ENCODE results near the gene RXRB.

DNA sequence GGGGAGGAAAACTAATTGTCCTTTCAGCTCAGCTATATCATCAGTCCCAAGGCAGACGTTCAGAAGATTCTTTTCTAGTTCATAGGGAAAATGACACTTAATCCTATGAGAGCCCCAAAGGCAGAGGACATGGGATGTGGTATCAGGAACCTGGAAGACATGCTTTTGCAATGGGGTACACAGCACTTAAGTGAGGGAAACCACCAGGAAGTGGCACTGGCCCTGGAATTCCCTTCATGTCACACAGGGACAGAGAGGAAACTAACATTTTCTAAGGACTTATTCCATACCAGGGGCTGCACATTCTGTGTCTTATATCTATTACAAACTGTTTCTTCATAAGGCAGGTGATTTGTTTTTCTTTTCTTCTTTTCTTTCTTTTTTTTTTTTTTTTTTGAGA lies 43.0 kb upstream of the RXRB start:
- no peak for TF ChIP-seq ZNF30 (CRISPR knock-in tag; IDR thresholded peaks at IDR 0.05)
- no peak for TF ChIP-seq CEBPB (IDR thresholded peaks at IDR 0.05; ENCODE audit: borderline replicate concordance, low read depth, low read length)
- no peak for TF ChIP-seq YY1 (IDR thresholded peaks at IDR 0.05; ENCODE audit: insufficient read depth, insufficient replicate concordance, low read depth, low read length)
- TF ChIP-seq, protein P1, sequence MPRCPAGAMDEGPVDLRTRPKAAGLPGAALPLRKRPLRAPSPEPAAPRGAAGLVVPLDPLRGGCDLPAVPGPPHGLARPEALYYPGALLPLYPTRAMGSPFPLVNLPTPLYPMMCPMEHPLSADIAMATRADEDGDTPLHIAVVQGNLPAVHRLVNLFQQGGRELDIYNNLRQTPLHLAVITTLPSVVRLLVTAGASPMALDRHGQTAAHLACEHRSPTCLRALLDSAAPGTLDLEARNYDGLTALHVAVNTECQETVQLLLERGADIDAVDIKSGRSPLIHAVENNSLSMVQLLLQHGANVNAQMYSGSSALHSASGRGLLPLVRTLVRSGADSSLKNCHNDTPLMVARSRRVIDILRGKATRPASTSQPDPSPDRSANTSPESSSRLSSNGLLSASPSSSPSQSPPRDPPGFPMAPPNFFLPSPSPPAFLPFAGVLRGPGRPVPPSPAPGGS (CRISPR knock-in tag; IDR thresholded peaks at IDR 0.05), result no peak
- TF ChIP-seq, protein P2, sequence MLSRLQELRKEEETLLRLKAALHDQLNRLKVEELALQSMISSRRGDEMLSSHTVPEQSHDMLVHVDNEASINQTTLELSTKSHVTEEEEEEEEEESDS (CRISPR knock-in tag; IDR thresholded peaks at IDR 0.05; ENCODE audit: borderline replicate concordance), result no peak
- no peak for TF ChIP-seq FOXK2 (IDR thresholded peaks at IDR 0.05)
- no peak for TF ChIP-seq ZNF282 (IDR thresholded peaks at IDR 0.05; ENCODE audit: partially characterized antibody)
- TF ChIP-seq SRF (IDR thresholded peaks at IDR 0.05; ENCODE audit: low read depth, low read length), result no peak
- TF ChIP-seq, protein P3, sequence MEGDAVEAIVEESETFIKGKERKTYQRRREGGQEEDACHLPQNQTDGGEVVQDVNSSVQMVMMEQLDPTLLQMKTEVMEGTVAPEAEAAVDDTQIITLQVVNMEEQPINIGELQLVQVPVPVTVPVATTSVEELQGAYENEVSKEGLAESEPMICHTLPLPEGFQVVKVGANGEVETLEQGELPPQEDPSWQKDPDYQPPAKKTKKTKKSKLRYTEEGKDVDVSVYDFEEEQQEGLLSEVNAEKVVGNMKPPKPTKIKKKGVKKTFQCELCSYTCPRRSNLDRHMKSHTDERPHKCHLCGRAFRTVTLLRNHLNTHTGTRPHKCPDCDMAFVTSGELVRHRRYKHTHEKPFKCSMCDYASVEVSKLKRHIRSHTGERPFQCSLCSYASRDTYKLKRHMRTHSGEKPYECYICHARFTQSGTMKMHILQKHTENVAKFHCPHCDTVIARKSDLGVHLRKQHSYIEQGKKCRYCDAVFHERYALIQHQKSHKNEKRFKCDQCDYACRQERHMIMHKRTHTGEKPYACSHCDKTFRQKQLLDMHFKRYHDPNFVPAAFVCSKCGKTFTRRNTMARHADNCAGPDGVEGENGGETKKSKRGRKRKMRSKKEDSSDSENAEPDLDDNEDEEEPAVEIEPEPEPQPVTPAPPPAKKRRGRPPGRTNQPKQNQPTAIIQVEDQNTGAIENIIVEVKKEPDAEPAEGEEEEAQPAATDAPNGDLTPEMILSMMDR (CRISPR knock-in tag; IDR thresholded peaks at IDR 0.05), result no peak
